HepG2 (cell line): ENCODE results near the gene OGFR. TPM values are rescaled to one million over a fixed set of nuclear protein-coding genes. Genes with fewer than 3 reads are reported as not detected.
A peak's percentile ranks its signal among the peaks of the same experiment; 100 is the strongest.

ENCODE experiments used
- BCL6 ChIP-seq: IDR thresholded peaks from 2 replicates; pipeline ENCODE4 v1.6.1; 2016; ENCODE audit warnings: missing genetic modification reagents, missing compliant biosample characterization
- GATAD1 ChIP-seq: IDR thresholded peaks from 2 replicates; pipeline ENCODE4 v1.6.1; 2016; ENCODE audit warnings: missing genetic modification reagents, missing compliant biosample characterization
- KMT2B ChIP-seq: IDR thresholded peaks from 2 replicates; pipeline ENCODE4 v1.6.1; 2016; ENCODE audit warnings: missing genetic modification reagents, missing compliant biosample characterization
- NONO ChIP-seq, 2 experiments: fragments of 450-650 bp in 1 of 2; sonication (generic) in 1 of 2; formaldehyde crosslinking in 1 of 2; IDR thresholded peaks in 1 of 2; conservative IDR thresholded peaks in 1 of 2; 2 replicates each; pipeline versions ENCODE4 v1.6.1 to v1.8.0; 2017 to 2022; ENCODE audit warnings: mild to moderate bottlenecking in 1 of 2, missing genetic modification reagents in 1 of 2, moderate library complexity in 1 of 2
- RARG ChIP-seq: sonication (generic); formaldehyde crosslinking; IDR thresholded peaks from 2 replicates; pipeline ENCODE4 v1.4.0; 2020; ENCODE audit warnings: low read depth, mild to moderate bottlenecking, missing genetic modification reagents
- SNAPC2 ChIP-seq: sonication (generic); formaldehyde crosslinking; IDR thresholded peaks from 2 replicates; pipeline ENCODE4 v1.8.1; 2022; ENCODE audit warnings: mild to moderate bottlenecking, missing genetic modification reagents
- SOX13 ChIP-seq, 3 experiments: fragments of 450-650 bp in 1 of 3; sonication (generic) in 1 of 3; formaldehyde crosslinking in 1 of 3; IDR thresholded peaks in 2 of 3; conservative IDR thresholded peaks in 1 of 3; 2 replicates each; pipeline versions ENCODE4 v1.5.0 to v1.6.1; 2016 to 2020; ENCODE audit warnings: antibody characterized with exemption in 1 of 3, mild to moderate bottlenecking in 1 of 3, missing compliant biosample characterization in 1 of 3, missing genetic modification reagents in 1 of 3, moderate library complexity in 1 of 3
- TCF7L2 ChIP-seq: IDR thresholded peaks from 2 replicates; pipeline ENCODE4 v1.6.1; 2011; ENCODE audit warnings: mild to moderate bottlenecking, low read depth, low read length, moderate library complexity
- TEAD3 ChIP-seq: optimal IDR thresholded peaks from 2 replicates; pipeline ENCODE3; 2016; ENCODE audit warnings: borderline replicate concordance
- THAP9 ChIP-seq: sonication (generic); formaldehyde crosslinking; IDR thresholded peaks from 2 replicates; pipeline ENCODE4; 2020; ENCODE audit warnings: missing genetic modification reagents, mild to moderate bottlenecking, borderline replicate concordance
- ZNF138 ChIP-seq: sonication (generic); formaldehyde crosslinking; IDR thresholded peaks from 2 replicates; pipeline ENCODE4 v1.5.0; 2020; ENCODE audit warnings: mild to moderate bottlenecking, low read depth, missing genetic modification reagents
- ZNF619 ChIP-seq: sonication (generic); formaldehyde crosslinking; IDR thresholded peaks from 2 replicates; pipeline ENCODE4 v1.4.0; 2020; ENCODE audit warnings: mild to moderate bottlenecking, missing genetic modification reagents
- ZNF709 ChIP-seq: sonication (generic); formaldehyde crosslinking; IDR thresholded peaks from 2 replicates; pipeline ENCODE4 v1.5.0; 2020; ENCODE audit warnings: mild to moderate bottlenecking, missing genetic modification reagents
- polyA plus RNA-seq, 8 experiments: library from polyadenylated mRNA; depleted of rRNA in 3 of 8; stranded (reverse) in 7 of 8; unstranded in 1 of 8; fragments of >200 nt; fragmentation: Illumina TruSeq in 4 of 8; extraction: Trizol in 4 of 8; gene quantifications; 2 replicates each; pipeline versions ENCODE4 v1.2.1 to v1.2.3, GENCODE V29; 2011 to 2016; ENCODE audit warnings: low read depth in 4 of 8, missing spikeins in 1 of 8, mixed read lengths in 1 of 8; ENCODE audit not compliant: insufficient read depth in 1 of 8
- total RNA-seq, 5 experiments: library from RNA; depleted of rRNA; stranded (reverse); fragments of >200 nt; fragmentation: Illumina TruSeq; extraction: Trizol; gene quantifications; 2 replicates each; pipeline ENCODE4 v1.2.3, GENCODE V29; 2016; ENCODE audit warnings: low read depth in 1 of 5
- TF ChIP-seq, protein P1 (sequence below): sonication (generic); formaldehyde crosslinking; IDR thresholded peaks from 2 replicates; pipeline ENCODE4 v1.8.0; 2022; ENCODE audit warnings: mild to moderate bottlenecking, missing genetic modification reagents, borderline replicate concordance
- TF ChIP-seq, protein P2 (sequence below): sonication (generic); formaldehyde crosslinking; IDR thresholded peaks from 2 replicates; pipeline ENCODE4 v1.8.1; 2023; ENCODE audit warnings: mild to moderate bottlenecking, inconsistent platforms, moderate library complexity, missing genetic modification reagents, borderline replicate concordance
- TF ChIP-seq, protein P3 (sequence below): IDR thresholded peaks from 2 replicates; pipeline ENCODE4 v1.6.1; 2018; ENCODE audit warnings: missing genetic modification reagents, mild to moderate bottlenecking, missing compliant biosample characterization
- TF ChIP-seq, protein P4 (sequence below): sonication (generic); formaldehyde crosslinking; IDR thresholded peaks from 2 replicates; pipeline ENCODE4 v1.4.0; 2020; ENCODE audit warnings: missing genetic modification reagents, borderline replicate concordance

The OGFR gene
- total and polyA plus RNA-seq, 2 of the 13 experiments (the other 11 are each of a cell fraction or from before 2014, with no cell fraction given), result 47.7 to 81.8 TPM

DNA sequence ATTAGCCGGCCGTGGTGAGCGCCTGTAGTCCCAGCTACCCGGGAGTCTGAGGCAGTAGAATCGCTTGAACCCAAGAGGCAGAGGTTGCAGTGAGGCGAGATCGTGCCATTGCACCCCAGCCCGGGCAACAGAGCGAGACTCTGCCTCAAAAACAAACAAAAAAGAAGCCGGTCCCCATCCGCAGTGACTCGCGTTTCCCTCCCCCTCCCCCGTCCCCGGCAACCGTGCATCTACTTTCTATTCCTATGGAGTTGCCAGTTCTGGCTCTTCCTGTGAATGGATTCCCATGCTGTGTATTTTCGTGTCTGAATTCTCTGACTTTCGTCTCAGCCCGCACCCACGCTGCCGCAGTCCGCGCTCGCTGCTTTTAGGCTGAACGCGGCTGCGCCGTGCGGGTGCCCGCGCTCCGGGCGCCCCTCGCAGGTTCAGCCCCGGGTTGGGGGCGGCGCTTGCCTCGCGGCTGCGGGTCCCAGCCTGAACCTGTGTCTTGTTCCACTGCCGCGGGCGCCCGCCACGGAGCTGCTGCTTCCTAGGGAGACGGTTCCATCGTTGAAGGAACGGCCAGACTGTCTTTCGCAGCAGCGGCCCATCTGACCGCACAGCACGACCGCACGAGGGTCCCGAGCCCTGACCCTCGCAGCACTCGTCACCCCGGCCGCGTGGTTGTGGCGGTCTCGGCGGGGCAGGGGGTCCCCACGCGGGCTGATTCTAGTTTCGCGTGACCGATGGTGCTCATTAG is 9.4 kb upstream of the OGFR start (continued):
- TF ChIP-seq, protein P1, sequence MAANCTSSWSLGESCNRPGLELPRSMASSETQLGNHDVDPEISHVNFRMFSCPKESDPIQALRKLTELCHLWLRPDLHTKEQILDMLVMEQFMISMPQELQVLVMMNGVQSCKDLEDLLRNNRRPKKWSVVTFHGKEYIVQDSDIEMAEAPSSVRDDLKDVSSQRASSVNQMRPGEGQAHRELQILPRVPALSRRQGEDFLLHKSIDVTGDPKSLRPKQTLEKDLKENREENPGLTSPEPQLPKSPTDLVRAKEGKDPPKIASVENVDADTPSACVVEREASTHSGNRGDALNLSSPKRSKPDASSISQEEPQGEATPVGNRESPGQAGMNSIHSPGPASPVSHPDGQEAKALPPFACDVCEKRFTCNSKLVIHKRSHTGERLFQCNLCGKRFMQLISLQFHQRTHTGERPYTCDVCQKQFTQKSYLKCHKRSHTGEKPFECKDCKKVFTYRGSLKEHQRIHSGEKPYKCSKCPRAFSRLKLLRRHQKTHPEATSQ (CRISPR knock-in tag), result peak; percentile 85; the same call in 1 of the 2 replicates
- TF ChIP-seq, protein P2, sequence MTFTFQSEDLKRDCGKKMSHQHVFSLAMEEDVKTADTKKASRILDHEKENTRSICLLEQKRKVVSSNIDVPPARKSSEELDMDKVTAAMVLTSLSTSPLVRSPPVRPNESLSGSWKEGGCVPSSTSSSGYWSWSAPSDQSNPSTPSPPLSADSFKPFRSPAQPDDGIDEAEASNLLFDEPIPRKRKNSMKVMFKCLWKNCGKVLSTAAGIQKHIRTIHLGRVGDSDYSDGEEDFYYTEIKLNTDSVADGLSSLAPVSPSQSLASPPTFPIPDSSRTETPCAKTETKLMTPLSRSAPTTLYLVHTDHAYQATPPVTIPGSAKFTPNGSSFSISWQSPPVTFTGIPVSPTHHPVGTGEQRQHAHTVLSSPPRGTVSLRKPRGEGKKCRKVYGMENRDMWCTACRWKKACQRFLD (CRISPR knock-in tag), result 0 out of 2 replicates have a peak, but pooled peaks have one; percentile 81
- no peak; the same call in 1 of the 2 replicates for TF ChIP-seq ZNF619 (CRISPR knock-in tag)
- TF ChIP-seq THAP9 (CRISPR knock-in tag), result peak; percentile 70; the same call in 1 of the 2 replicates
- TF ChIP-seq RARG, result no peak
- no peak for TF ChIP-seq NONO (IDR thresholded peaks at IDR 0.05)
- peak; percentile 87 for TF ChIP-seq NONO (CRISPR knock-in tag; conservative IDR thresholded peaks at IDR 0.05)
- TF ChIP-seq, protein P3, sequence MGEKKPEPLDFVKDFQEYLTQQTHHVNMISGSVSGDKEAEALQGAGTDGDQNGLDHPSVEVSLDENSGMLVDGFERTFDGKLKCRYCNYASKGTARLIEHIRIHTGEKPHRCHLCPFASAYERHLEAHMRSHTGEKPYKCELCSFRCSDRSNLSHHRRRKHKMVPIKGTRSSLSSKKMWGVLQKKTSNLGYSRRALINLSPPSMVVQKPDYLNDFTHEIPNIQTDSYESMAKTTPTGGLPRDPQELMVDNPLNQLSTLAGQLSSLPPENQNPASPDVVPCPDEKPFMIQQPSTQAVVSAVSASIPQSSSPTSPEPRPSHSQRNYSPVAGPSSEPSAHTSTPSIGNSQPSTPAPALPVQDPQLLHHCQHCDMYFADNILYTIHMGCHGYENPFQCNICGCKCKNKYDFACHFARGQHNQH (CRISPR knock-in tag), result no peak
- peak; percentile 78; the same call in 1 of the 2 replicates for TF ChIP-seq SNAPC2
- no peak; the same call in 1 of the 2 replicates for TF ChIP-seq KMT2B (CRISPR knock-in tag)
- TF ChIP-seq GATAD1, result no peak
- TF ChIP-seq ZNF138 (CRISPR knock-in tag), result peak; percentile 88; the same call in 1 of the 2 replicates
- TF ChIP-seq ZNF709 (CRISPR knock-in tag), result no peak; the same call in 1 of the 2 replicates
- TF ChIP-seq SOX13 (IDR thresholded peaks at IDR 0.05), result no peak; the same call in 1 of the 2 replicates
- peak in 1 of 2 experiments; percentile 48; a peak in 2 of 4 replicates for TF ChIP-seq SOX13 (CRISPR knock-in tag; conservative IDR thresholded peaks at IDR 0.05 in 1 of 2, IDR thresholded peaks at IDR 0.05 in 1 of 2)
- no peak for TF ChIP-seq TCF7L2
- no peak for TF ChIP-seq BCL6 (CRISPR knock-in tag)
- peak; percentile 9 for TF ChIP-seq TEAD3
- TF ChIP-seq, protein P4, sequence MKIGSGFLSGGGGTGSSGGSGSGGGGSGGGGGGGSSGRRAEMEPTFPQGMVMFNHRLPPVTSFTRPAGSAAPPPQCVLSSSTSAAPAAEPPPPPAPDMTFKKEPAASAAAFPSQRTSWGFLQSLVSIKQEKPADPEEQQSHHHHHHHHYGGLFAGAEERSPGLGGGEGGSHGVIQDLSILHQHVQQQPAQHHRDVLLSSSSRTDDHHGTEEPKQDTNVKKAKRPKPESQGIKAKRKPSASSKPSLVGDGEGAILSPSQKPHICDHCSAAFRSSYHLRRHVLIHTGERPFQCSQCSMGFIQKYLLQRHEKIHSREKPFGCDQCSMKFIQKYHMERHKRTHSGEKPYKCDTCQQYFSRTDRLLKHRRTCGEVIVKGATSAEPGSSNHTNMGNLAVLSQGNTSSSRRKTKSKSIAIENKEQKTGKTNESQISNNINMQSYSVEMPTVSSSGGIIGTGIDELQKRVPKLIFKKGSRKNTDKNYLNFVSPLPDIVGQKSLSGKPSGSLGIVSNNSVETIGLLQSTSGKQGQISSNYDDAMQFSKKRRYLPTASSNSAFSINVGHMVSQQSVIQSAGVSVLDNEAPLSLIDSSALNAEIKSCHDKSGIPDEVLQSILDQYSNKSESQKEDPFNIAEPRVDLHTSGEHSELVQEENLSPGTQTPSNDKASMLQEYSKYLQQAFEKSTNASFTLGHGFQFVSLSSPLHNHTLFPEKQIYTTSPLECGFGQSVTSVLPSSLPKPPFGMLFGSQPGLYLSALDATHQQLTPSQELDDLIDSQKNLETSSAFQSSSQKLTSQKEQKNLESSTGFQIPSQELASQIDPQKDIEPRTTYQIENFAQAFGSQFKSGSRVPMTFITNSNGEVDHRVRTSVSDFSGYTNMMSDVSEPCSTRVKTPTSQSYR, result no peak
